Kidney epithelial cell (primary cell): ENCODE results near the gene FOXL3. TPM values are rescaled to one million over a fixed set of nuclear protein-coding genes. Genes with fewer than 3 reads are reported as not detected.
"Not testable (repeated sequence)": the region's sequence is repeated elsewhere in the genome, so short reads cannot be mapped to it uniquely, and the experiment has no call there.

Source experiments
- DNase-seq: peaks from one replicate; pipeline ENCODE4 v3.0.0-alpha.2; 2010; ENCODE audit warnings: low read depth
- H3K27me3 ChIP-seq: 2 replicates; pipeline ENCODE4 v1.6.0; 2011; ENCODE audit warnings: low read length; ENCODE audit not compliant: control insufficient read depth, insufficient read depth
- H3K36me3 ChIP-seq: 2 replicates; pipeline ENCODE4 v1.5.1; 2011; ENCODE audit warnings: low read length; ENCODE audit not compliant: control insufficient read depth, insufficient read depth
- H3K4me3 ChIP-seq: 2 replicates; pipeline ENCODE4 v1.5.1; 2011; ENCODE audit warnings: low read depth, mild to moderate bottlenecking, control low read depth, low read length
- CTCF ChIP-seq: IDR thresholded peaks from 2 replicates; pipeline ENCODE4 v1.5.1; 2011; ENCODE audit warnings: mild to moderate bottlenecking, moderate library complexity, low read length, control low read depth, inconsistent platforms; ENCODE audit not compliant: insufficient read depth, poor library complexity, severe bottlenecking
- total RNA-seq: library from RNA; depleted of rRNA; stranded (reverse); fragments of >200 nt; gene quantifications from 2 replicates; pipeline ENCODE4 v1.2.3, GENCODE V29; 2015

Gene FOXL3
- total RNA-seq, result not detected in 2 replicates

- TF ChIP-seq CTCF, result no peak
- H3K27me3 ChIP-seq, result peaks cover 81% of the 10 kb centered on the region
- H3K36me3 ChIP-seq, result no peaks in the 10 kb centered on the region
- no peak within 1 kb of the TSS for H3K4me3 ChIP-seq
- DNase-seq, result no peak
Measured at GRCh38 chr7:289756-290553, at the start of gene FOXL3. TSS of gene FOXL3 (plus strand) at chr7:290170. CDS start at chr7:290170, 0 bp downstream.

DNA sequence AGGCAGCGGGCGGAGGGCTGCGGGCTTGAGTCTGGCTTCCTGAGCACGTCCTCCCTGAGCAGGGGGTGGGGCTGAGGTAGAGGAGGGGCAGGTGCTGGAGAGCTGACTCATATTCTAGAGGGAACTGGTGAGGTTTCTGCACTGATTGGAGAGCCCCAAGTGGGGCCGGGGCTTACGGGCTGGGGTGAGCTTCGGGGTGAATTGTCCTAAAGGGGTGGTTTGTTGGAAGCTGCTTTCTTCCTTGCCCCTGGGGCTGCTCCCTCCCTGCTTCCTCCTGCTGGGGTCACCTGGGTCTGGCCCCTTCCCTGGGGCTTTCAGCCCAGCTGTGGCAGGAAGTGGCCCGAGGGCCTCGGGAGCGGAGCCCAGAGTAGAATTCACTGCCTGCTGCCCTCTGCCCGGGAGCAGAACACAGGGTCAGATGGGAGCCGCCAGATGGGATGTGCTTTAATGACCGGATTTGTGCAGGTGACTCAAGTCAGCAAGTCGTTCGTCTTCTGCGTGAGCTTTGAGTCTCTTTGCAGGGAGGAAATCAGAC lies 49.0 kb upstream of the FOXL3 start:
- DNase-seq, result no peak
- peaks cover 2% of the 10 kb centered on the region for H3K36me3 ChIP-seq
- H3K27me3 ChIP-seq, result no peaks in the 10 kb centered on the region
- TF ChIP-seq CTCF, result no peak
- no peak overlapping the region for H3K4me3 ChIP-seq

GRCh38 chr7:241513-241912 lies 48.5 kb upstream of the FOXL3 start:
- peaks cover under 1% of the 10 kb centered on the region for H3K36me3 ChIP-seq
- DNase-seq, result no peak
- H3K27me3 ChIP-seq, result no peaks in the 10 kb centered on the region
- no peak for TF ChIP-seq CTCF
- no peak overlapping the region for H3K4me3 ChIP-seq

DNA sequence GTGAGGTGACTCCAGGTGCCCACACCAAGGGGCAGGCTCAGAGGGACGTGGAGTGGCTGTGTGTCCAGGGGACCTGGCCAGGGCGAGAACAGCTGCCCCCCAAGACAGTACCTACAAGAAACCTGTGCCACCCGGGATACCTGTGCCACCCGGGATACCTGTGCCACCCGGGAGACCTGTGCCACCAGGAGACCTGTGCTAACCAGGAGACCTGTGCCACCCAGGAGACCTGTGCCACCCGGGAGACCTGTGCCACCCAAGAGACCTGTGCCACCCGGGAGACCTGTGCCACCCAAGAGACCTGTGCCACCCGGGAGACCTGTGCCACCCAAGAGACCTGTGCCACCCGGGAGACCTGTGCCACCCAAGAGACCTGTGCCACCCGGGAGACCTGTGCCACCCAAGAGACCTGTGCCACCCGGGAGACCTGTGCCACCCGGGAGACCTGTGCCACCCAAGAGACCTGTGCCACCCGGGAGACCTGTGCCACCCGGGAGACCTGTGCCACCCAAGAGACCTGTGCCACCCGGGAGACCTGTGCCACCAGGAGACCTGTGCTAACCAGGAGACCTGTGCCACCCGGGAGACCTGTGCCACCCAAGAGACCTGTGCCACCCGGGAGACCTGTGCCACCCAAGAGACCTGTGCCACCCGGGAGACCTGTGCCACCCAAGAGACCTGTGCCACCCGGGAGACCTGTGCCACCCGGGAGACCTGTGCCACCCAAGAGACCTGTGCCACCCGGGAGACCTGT lies 47.0 kb upstream of the FOXL3 start:
- not testable (repeated sequence) for DNase-seq, H3K36me3 ChIP-seq, H3K27me3 ChIP-seq

GRCh38 chr7:243580-243978 lies 46.4 kb upstream of the FOXL3 start:
- not testable (repeated sequence) for H3K36me3 ChIP-seq, DNase-seq, H3K4me3 ChIP-seq, H3K27me3 ChIP-seq

More for the DNA sequence above, 47.0 kb upstream of the FOXL3 start:
- H3K4me3 ChIP-seq, result not testable (repeated sequence)

GRCh38 chr7:244974-245373 lies 45.0 kb upstream of the FOXL3 start:
- no peak for TF ChIP-seq CTCF
- Histone ChIP-seq H3K36me3 (peaks cover 3% of the 10 kb centered on the region), H3K27me3 (no peaks in the 10 kb centered on the region), H3K4me3 (no peak overlapping the region)
- no peak for DNase-seq
